IPS-18c (cell line): Measurements from ENCODE around the gene NPHP4.

Source experiments
- H3K4me3 ChIP-seq: 2 replicates; pipeline ENCODE4 v1.7.0; 2013; ENCODE audit warnings: low read depth, mild to moderate bottlenecking, low read length, moderate library complexity; ENCODE audit not compliant: insufficient read depth
- H3K9me3 ChIP-seq: one replicate; pipeline ENCODE4 v1.6.1; 2013; ENCODE audit warnings: mild to moderate bottlenecking, low read length, moderate library complexity; ENCODE audit not compliant: control insufficient read depth, insufficient read depth

Gene NPHP4

DNA sequence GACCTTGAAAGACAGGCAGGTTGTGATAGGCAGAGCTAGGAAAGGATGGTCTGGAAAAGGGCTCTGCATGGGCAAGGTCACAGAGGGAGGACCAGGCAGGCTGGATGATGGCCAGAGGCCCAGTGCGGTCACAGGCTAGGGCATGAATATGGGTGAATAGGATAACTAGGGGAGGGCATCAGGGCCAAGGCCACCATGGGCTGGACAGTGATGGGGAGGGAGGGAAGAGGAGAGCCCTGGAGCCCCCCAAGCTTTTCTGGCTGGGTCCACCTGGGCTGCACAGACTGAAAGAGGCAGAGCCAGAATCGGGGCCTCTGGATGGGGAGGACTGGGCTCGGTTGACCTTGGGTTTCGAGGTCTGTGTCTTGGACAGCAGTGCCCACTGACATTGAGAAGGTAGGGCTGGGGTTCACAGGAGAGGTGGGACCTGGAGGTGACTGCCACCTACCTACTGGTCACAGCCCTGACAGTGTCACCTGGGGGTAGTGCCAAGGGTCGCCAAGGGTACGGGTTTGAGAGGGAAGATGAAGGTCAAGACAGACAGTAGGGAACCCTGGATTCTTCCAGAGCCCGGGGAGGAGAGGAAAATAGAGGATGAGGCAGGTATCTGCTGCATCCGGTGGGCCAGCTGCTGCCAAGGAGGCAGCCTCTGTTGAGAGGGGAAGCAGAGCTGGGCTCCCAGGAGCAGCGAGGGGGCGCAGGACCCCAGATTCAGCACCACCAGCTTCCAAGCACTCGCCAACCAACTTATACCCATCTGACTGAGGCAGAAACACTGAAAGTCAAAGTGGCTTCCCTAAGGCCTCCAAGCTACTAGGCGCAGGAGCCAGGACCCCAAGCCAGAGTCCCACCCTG is 6.1 kb upstream of the NPHP4 start:
- no peak overlapping the region for H3K4me3 ChIP-seq

DNA sequence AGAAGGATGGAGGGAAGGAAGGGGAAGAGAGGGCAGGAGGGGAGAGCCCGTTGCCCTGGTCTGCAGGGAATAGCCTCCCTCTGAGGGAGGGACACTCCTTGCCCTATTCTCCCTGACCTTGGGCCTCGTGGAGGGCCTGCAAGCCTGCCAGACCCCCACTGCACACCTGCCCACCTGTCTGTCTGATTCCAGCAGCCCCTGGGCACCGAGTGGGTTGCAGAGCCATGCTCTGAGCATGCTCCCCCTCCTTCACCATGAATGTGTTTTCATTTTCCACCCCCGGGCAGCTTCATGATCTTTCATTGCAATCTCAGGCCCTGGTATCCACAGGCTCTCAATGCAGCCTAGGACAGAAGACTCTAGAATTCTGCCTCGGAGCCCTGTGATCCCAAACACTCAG is 5.1 kb upstream of the NPHP4 start:
- Histone ChIP-seq H3K4me3 (no peak overlapping the region), H3K9me3 (no peaks in the 10 kb centered on the region)

More for the DNA sequence above, 6.1 kb upstream of the NPHP4 start:
- H3K9me3 ChIP-seq: no peaks in the 10 kb centered on the region

DNA sequence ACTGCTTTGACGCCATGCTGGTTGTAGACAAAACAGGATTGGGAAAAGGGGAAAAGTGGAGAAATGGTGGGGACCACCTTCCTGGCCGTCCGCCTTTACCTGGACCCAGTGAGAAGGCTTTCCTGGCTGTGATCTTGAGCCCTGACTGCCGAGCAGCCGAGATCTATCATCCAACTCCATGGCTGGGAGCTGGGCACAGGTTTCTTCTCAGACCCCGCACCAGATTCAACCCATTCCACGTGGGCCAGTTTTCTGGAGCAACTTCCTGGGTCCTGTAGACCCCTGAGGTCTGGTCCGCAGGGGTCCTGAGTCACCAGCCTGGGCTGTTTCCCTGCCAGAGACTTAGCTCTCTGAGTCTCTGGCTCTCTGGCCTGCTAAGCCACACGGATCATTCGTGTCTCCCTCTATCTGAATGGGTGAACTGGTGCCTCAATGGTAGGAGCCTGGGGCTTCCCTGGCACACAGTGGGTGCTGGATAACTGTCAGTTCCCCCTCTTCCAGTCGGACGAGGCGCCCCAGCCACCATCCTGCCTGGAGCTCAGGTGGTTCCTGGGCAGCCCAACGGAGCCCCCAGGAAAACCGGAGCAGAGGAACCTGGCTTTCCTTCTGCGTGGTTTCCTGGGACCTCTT is 4.5 kb upstream of the NPHP4 start:
- no peak overlapping the region for H3K4me3 ChIP-seq
- H3K9me3 ChIP-seq: no peaks in the 10 kb centered on the region

DNA sequence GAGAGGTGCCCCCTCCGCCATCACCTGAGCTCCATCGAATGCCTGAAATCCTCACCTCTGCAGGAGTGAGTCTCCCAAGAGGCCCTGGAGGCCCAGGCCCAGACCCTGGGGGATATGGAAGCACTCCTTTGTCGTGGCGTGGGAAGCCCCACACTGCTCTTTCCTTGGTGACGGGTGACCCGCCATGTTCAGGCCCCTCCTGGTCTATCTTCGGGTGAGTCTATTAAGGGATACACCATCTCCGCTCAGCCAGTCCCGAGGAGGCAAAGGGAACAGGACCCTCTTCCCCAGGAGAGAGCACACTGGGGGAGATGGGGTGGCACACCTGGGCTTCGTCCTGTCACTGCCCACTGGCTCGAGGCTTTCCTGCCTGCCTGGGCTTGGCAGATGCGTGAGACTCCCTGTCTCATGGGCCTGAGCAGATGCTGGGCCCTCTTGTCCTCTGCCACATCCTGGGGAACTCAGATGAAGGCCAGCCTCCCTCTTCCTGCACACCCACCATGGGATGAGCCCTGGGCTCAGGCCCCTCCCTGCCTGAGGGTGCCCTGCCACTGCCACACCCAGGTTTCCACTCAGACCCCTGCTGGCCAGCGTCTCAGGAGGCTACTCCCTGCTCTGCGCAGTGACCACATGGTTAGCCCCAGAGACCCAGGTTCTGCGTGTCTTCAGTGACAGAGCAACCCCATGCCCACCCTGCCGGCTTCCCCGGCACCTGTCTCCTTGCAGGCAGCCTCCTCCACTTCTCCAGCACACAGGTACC is 3.8 kb upstream of the NPHP4 start:
- no peak overlapping the region for H3K4me3 ChIP-seq
- H3K9me3 ChIP-seq: no peaks in the 10 kb centered on the region

DNA sequence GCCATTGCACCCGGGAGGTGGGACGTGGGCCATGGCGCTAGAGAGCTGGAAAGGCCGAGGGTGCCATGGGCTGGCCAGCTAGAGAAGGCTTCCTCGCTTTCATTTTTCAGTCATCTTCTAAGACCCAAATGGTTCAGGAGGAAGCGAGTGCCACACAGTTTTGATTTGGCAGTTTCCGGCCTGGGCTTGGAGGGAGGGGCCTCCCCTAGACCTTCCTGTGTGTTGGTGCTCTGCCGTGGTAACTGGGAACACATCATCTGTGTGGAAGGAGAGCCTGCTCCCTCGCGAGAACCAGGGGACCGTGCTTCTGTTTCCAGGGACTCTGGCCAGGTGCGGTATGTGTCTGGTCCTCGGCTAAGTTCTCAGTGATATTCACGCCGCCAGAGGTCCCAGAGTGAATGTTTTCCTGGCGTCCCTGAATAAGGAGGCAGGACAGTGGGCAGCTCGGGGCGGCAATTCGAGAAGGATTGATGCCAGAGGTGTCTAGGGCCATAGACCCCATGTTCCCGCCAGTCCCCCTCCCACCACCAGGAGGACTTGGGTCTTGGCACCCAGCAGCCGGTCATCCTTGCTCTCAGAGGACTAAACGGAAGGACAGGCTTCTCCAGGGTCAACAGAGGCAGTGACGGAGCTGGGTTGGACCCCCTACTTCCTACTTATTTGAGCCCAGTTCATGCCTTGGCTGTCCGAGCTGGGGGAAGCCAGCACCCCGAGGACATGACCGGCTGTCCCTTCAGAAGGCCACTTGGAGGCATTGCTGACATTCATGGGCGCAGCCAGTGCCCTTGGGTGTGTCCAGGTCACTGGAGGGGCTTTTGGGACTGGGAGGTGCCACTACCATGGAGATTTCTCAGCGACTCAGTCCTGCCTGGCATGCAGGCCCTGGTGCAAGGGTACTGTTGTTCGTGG is 2.7 kb upstream of the NPHP4 start:
- H3K9me3 ChIP-seq: no peaks in the 10 kb centered on the region
- no peak overlapping the region for H3K4me3 ChIP-seq

DNA sequence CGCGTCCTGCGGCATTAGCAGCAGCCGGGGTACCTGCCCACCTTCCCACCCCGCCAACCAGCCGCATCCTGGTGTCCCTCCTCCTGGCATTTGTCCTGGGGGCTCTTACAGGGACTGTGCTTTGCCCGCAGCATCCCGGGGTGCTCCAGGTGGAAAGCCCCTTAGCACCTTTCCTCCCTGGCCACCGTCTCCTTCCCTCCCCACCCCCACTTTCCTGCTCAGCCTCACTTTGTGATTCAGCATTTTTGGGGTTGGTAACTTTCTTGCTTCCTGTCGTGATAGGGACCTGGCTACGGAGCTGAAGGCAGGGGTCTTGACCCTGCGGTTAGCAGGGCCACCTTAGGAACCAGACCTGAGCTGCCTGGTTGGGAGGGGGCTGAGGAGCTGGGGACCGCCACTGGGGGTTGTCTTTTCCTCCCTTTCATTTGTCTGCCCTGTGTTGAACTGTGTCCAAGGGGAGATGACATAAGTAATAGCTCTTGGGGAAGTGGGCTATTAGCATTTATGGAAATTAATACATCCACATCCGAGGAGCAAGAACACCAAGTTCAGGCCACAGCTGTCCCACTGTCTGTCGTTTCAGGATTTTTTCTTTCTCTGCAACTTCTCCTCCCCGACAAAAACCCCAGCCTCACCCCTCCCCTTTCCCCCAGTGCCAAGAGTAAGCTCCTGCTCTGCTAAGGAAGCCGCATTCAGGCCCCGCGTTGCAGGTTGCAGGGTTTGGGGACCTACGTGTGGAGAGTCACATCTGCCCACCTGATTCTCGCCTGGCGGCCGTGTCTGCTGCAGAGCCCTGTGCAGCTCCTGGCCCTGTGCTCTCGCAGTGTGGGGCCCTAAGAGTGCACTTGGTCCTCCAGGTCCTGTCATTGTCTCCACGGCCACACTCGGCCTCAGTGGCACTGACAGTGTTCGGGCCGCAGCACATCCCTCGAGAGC is 1.6 kb upstream of the NPHP4 start:
- Histone ChIP-seq H3K9me3 (no peaks in the 10 kb centered on the region), H3K4me3 (peak overlapping the region; percentile 68; the same call in 1 of the 2 replicates)

DNA sequence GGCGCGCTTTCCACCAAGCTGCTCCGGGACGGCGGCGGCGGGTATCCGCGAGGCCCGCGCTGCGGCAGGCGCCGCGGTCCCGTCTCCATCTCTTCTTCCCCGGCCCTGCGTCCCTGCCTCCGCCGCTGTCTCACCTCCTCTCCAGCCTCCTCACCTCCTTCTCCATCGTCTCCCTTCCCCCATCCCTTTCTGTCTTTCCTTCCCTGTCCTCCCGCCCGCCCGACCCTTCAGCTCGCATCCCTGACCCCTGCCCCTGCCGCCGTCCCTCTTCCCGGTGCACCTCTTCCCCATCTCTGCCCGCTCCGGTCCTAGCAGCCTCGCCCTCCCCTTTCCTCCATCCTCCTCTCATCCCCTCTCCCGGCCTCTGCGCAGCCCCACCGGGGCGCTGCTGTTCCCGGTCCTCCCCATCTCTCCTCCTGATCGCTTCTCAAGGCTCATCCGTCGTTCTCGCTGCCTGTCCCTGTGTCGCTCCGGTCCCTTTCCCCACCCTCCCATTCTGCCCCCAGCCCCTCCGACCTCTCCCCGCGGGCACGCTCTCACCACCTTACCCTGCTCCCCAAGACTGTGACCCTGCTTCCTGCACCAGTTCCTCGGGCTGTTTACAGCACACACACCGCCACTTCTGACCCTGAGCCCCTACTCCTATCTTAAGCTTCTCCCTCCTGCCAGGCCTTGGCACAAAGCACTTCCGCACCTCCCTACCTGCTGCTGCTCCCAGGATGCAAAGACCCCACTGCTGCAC is 760 bp upstream of the NPHP4 start:
- Histone ChIP-seq H3K4me3 (peak overlapping the region; percentile 68), H3K9me3 (no peaks in the 10 kb centered on the region)

DNA sequence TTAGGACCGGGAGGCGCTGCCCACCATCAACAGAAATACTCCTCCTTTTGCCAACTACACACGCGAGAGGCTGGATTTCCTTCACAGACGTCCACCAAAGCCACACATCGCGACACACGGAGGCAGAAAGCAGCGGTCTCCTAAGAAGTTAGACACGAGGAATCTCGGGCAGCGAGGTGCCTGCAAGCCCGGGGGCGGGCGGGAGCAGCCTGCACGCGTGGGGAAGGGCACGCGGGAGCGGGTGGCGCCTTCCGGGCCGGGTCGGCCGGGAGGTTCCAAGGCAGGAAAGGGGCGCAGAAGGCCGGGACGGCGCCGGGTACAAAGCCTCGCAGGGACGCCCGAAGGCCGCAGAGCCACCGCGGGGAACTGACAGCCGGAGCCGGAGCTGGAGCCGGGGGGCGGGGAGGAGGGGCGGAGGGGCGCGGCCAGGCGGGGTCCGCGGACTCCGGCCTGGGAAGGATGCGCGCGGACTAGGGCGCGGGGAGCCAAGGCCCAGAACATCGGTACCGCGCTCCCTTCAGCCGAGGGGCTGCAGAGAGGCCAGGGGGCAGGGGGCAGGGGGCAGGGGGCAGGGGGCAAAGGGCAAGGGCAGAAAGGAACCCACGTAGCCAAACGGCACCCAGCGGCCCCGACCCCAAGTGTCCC is 722 bp downstream of the NPHP4 start:
- peak overlapping the region; percentile 88 for H3K4me3 ChIP-seq

DNA sequence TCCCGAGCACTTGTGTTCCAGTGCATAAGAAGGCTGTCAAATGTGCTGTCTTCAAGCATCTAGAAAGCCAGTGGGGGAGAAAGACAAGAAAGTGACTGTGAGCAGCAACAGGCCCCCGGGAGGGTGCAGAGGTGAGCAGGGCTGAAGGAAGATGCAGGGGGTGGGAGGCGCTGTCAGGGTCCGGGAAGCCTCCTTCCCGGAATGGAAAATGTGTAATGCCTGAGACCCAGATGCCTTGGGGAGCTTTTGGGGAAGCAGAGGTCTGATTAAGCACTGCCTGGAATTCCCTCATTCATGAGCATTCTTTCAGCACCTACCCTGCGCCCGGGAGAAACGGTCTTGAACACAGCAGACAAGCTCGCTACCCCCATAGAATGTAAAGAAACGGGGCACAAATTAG is 1.3 kb downstream of the NPHP4 start:
- H3K9me3 ChIP-seq: no peaks in the 10 kb centered on the region
- H3K4me3 ChIP-seq: peak overlapping the region; percentile 62

More for the DNA sequence above, 722 bp downstream of the NPHP4 start:
- no peaks in the 10 kb centered on the region for H3K9me3 ChIP-seq

DNA sequence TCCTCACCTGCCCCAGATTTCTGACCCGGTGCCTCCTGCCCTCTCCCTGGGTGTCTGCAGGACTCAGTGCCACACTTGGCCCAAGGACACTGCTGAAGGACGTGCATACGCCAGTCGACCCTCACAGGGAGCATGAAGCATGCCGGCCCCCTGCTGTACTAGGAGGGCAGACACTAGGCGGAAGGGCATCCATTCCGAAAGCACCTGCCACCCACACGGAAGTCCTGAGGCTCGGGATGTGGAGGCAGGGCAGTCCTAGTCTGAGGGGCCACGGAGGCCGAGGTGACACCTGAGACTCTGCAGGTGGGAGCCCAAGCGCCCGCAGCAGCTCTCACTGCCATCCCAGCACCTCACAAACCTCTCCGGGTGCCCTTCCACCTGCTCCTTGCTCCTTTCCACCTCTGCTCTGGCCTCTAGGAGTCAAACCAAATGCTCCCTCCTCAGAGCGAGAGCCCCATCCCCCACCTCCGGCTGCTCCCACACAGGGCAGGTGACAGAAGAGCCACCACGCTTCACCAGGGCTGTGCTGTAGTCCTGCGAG is 2.4 kb downstream of the NPHP4 start:
- Histone ChIP-seq H3K4me3 (no peak overlapping the region), H3K9me3 (no peaks in the 10 kb centered on the region)

DNA sequence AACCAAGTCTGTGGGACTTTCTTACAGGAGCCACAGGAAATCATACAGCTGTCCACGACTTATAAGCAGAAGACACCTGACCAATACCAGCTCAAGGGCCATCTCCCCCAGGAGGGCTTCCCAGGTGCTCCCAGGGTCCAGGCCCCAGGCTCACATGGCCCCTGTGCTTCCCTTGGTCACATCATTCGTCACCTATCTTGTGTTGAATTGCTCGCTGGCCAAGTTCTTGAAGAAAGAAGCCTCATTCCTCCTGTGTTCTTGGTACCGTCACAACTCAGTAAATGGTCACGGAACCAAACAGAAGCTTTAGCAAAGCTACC is 3.0 kb downstream of the NPHP4 start:
- no peak overlapping the region for H3K4me3 ChIP-seq
- H3K9me3 ChIP-seq: no peaks in the 10 kb centered on the region

DNA sequence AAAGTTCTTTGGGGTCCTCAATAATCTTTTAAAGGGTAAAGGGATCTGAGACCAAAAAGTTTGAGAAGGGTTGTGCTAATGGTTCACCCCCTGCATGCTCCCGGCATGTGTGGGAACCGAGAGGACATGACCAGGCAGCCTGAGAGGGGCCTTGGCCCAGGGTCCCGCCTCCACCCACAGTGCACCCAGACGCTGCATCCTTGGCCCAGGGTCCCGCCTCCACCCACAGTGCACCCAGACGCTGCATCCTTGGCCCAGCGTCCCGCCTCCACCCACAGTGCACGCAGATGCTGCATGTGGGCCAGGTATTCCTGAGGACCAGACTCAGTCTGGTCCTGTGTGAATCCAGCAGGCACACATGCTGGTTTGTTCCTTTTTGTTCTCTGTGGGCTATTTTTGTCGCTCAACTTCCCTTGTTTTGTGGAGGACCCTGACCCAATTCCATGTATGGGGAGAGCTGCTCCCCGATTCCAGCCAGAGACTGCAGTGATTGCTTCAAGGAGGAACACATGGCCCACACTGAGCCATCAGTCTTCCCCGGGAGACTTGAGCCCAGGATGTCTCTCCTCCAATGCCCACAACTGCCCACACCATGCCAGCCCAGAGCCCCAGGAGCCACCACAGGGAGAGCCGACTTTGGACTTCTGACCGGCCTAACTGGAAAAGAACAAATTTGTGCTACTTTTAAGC is 3.5 kb downstream of the NPHP4 start:
- Histone ChIP-seq H3K9me3 (no peaks in the 10 kb centered on the region), H3K4me3 (no peak overlapping the region)

DNA sequence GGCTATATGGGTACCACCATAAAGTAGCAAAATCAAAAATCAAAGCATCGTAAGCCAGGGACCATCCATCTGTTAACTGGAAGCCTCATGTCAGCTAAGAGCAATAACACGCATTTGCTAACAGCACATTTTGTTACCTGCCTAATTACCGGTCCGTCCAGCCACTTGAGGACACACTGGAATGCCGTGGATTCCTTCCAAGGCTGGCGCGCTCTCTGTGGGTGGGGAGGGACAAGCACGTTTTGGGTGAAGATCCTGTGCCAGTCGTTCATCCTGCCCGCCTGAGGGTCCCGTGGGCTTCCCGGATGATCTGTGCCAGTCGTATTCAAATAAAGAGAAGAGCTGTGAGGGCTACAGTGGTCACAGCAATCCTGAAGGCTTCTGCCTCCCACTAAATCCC is 6.2 kb downstream of the NPHP4 start:
- H3K9me3 ChIP-seq: no peaks in the 10 kb centered on the region
- H3K4me3 ChIP-seq: no peak overlapping the region

DNA sequence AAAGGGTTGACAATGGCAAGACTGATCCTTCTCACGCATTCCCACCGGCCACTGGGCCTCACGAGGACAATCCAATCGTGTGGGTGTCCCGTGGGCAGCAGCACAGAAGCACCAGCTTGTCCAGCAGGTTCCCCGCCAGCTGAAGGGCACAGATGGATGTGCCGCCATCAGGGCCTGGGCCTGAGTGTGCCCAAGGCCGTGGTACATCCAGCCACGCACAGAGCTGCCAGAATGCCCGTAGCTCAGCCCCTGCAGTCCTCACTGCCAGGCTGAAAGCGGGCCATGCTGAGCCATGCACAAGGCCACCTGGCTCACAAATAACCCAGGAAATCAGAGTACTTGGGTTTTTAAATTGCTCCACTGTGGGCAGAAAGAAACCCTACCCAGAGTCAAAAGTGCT is 7.0 kb downstream of the NPHP4 start:
- H3K4me3 ChIP-seq: no peak overlapping the region

More for the DNA sequence above, 7.0 kb downstream of the NPHP4 start:
- no peaks in the 10 kb centered on the region for H3K9me3 ChIP-seq
